ENCODE data around the gene ARHGAP6.
"Not testable (repeated sequence)": the region's sequence is repeated elsewhere in the genome, so short reads cannot be mapped to it uniquely, and the experiment has no call there.

The ARHGAP6 gene

GRCh38 chrX:11648705-11649519 is 16.8 kb downstream of the ARHGAP6 start:
- Histone ChIP-seq H3K27ac (ENCODE audit: low read depth, low read length) (no peak overlapping the region), H3K4me3 (ENCODE audit: low read depth in 1 of 5, low read length in 5 of 5) (no peak overlapping the region), H3K4me1 (ENCODE audit: control insufficient read depth in 5 of 5, insufficient read depth in 5 of 5, low read length in 5 of 5) (no peaks in the 10 kb centered on the region), H3K9ac (ENCODE audit: low read length in 5 of 5) (no peak overlapping the region), H3K36me3 (ENCODE audit: control insufficient read depth in 5 of 5, insufficient read depth in 5 of 5, low read length in 5 of 5) (no peaks in the 10 kb centered on the region), H3K9me3 (ENCODE audit: control insufficient read depth in 5 of 5, low read length in 5 of 5) (no peaks in the 10 kb centered on the region), H3K27me3 (ENCODE audit: control insufficient read depth in 5 of 5, insufficient read depth in 4 of 5, low read length in 5 of 5) (peaks cover 0 to 5% (median 0%) of the 10 kb centered on the region in 5 donors)

- no peaks in the 10 kb centered on the region for H3K36me3 ChIP-seq (ENCODE audit: control insufficient read depth in 5 of 5, insufficient read depth in 5 of 5, low read length in 5 of 5)
- no peak overlapping the region for H3K27ac ChIP-seq (ENCODE audit: low read depth, low read length)
- H3K27me3 ChIP-seq (ENCODE audit: control insufficient read depth in 5 of 5, insufficient read depth in 4 of 5, low read length in 5 of 5): peaks cover 0 to 5% (median 0%) of the 10 kb centered on the region in 5 donors
- H3K4me3 ChIP-seq (ENCODE audit: low read depth in 1 of 5, low read length in 5 of 5): no peak overlapping the region
- H3K9me3 ChIP-seq (ENCODE audit: control insufficient read depth in 5 of 5, low read length in 5 of 5): no peaks in the 10 kb centered on the region
- H3K9ac ChIP-seq (ENCODE audit: low read length in 5 of 5): no peak overlapping the region
- no peaks in the 10 kb centered on the region for H3K4me1 ChIP-seq (ENCODE audit: control insufficient read depth in 5 of 5, insufficient read depth in 5 of 5, low read length in 5 of 5)
These were observed 18.6 kb downstream of the ARHGAP6 start for GRCh38 chrX:11647138-11647537.

- Histone ChIP-seq H3K36me3 (ENCODE audit: control insufficient read depth in 5 of 5, insufficient read depth in 5 of 5, low read length in 5 of 5) (no peaks in the 10 kb centered on the region), H3K27ac (ENCODE audit: low read depth, low read length) (no peak overlapping the region), H3K27me3 (ENCODE audit: control insufficient read depth in 5 of 5, insufficient read depth in 4 of 5, low read length in 5 of 5) (peaks cover 0 to 10% (median 0%) of the 10 kb centered on the region in 5 donors), H3K9ac (ENCODE audit: low read length in 5 of 5) (no peak overlapping the region), H3K9me3 (ENCODE audit: control insufficient read depth in 5 of 5, low read length in 5 of 5) (no peaks in the 10 kb centered on the region), H3K4me3 (ENCODE audit: low read depth in 1 of 5, low read length in 5 of 5) (no peak overlapping the region), H3K4me1 (ENCODE audit: control insufficient read depth in 5 of 5, insufficient read depth in 5 of 5, low read length in 5 of 5) (no peaks in the 10 kb centered on the region)
These were observed 24.2 kb downstream of the ARHGAP6 start for GRCh38 chrX:11641349-11642065.

- Histone ChIP-seq H3K27me3 (ENCODE audit: control insufficient read depth in 5 of 5, insufficient read depth in 4 of 5, low read length in 5 of 5) (peaks cover 0 to 10% (median 0%) of the 10 kb centered on the region in 5 donors), H3K4me3 (ENCODE audit: low read depth in 1 of 5, low read length in 5 of 5) (no peak overlapping the region), H3K4me1 (ENCODE audit: control insufficient read depth in 5 of 5, insufficient read depth in 5 of 5, low read length in 5 of 5) (no peaks in the 10 kb centered on the region), H3K9ac (ENCODE audit: low read length in 5 of 5) (no peak overlapping the region), H3K9me3 (ENCODE audit: control insufficient read depth in 5 of 5, low read length in 5 of 5) (no peaks in the 10 kb centered on the region), H3K27ac (ENCODE audit: low read depth, low read length) (no peak overlapping the region), H3K36me3 (ENCODE audit: control insufficient read depth in 5 of 5, insufficient read depth in 5 of 5, low read length in 5 of 5) (no peaks in the 10 kb centered on the region)
These were observed 25.6 kb downstream of the ARHGAP6 start for GRCh38 chrX:11640089-11640488.

GRCh38 chrX:11632732-11633131 is 33.0 kb downstream of the ARHGAP6 start:
- peaks cover 0 to under 1% (median 0%) of the 10 kb centered on the region in 5 donors for H3K9me3 ChIP-seq (ENCODE audit: control insufficient read depth in 5 of 5, low read length in 5 of 5)
- peaks cover 0 to 8% (median 6%) of the 10 kb centered on the region in 5 donors for H3K27me3 ChIP-seq (ENCODE audit: control insufficient read depth in 5 of 5, insufficient read depth in 4 of 5, low read length in 5 of 5)
- H3K4me1 ChIP-seq (ENCODE audit: control insufficient read depth in 5 of 5, insufficient read depth in 5 of 5, low read length in 5 of 5): no peaks in the 10 kb centered on the region
- H3K36me3 ChIP-seq (ENCODE audit: control insufficient read depth in 5 of 5, insufficient read depth in 5 of 5, low read length in 5 of 5): no peaks in the 10 kb centered on the region
- no peak overlapping the region for H3K27ac ChIP-seq (ENCODE audit: low read depth, low read length)
- H3K9ac ChIP-seq (ENCODE audit: low read length in 5 of 5): no peak overlapping the region
- H3K4me3 ChIP-seq (ENCODE audit: low read depth in 1 of 5, low read length in 5 of 5): no peak overlapping the region

- Histone ChIP-seq H3K27me3 (ENCODE audit: control insufficient read depth in 5 of 5, insufficient read depth in 4 of 5, low read length in 5 of 5) (peaks cover 0 to 8% (median 6%) of the 10 kb centered on the region in 5 donors), H3K4me3 (ENCODE audit: low read depth in 1 of 5, low read length in 5 of 5) (no peak overlapping the region), H3K4me1 (ENCODE audit: control insufficient read depth in 5 of 5, insufficient read depth in 5 of 5, low read length in 5 of 5) (no peaks in the 10 kb centered on the region), H3K36me3 (ENCODE audit: control insufficient read depth in 5 of 5, insufficient read depth in 5 of 5, low read length in 5 of 5) (no peaks in the 10 kb centered on the region), H3K9ac (ENCODE audit: low read length in 5 of 5) (no peak overlapping the region), H3K27ac (ENCODE audit: low read depth, low read length) (no peak overlapping the region), H3K9me3 (ENCODE audit: control insufficient read depth in 5 of 5, low read length in 5 of 5) (peaks cover 0 to 11% (median 6%) of the 10 kb centered on the region in 5 donors)
These were observed 36.0 kb downstream of the ARHGAP6 start for GRCh38 chrX:11629593-11630211.

- no peak overlapping the region for H3K9ac ChIP-seq (ENCODE audit: low read length in 5 of 5)
- peaks cover 0 to 11% (median 6%) of the 10 kb centered on the region in 5 donors for H3K9me3 ChIP-seq (ENCODE audit: control insufficient read depth in 5 of 5, low read length in 5 of 5)
- H3K27me3 ChIP-seq (ENCODE audit: control insufficient read depth in 5 of 5, insufficient read depth in 4 of 5, low read length in 5 of 5): peaks cover 0 to 6% (median 1%) of the 10 kb centered on the region in 5 donors
- H3K27ac ChIP-seq (ENCODE audit: low read depth, low read length): no peak overlapping the region
- H3K4me3 ChIP-seq (ENCODE audit: low read depth in 1 of 5, low read length in 5 of 5): no peak overlapping the region
- no peaks in the 10 kb centered on the region for H3K4me1 ChIP-seq (ENCODE audit: control insufficient read depth in 5 of 5, insufficient read depth in 5 of 5, low read length in 5 of 5)
- no peaks in the 10 kb centered on the region for H3K36me3 ChIP-seq (ENCODE audit: control insufficient read depth in 5 of 5, insufficient read depth in 5 of 5, low read length in 5 of 5)
These were observed 37.3 kb downstream of the ARHGAP6 start for GRCh38 chrX:11628399-11628798.

- Histone ChIP-seq H3K9ac (ENCODE audit: low read length in 5 of 5) (no peak overlapping the region), H3K27me3 (ENCODE audit: control insufficient read depth in 5 of 5, insufficient read depth in 4 of 5, low read length in 5 of 5) (no peaks in the 10 kb centered on the region), H3K4me1 (ENCODE audit: control insufficient read depth in 5 of 5, insufficient read depth in 5 of 5, low read length in 5 of 5) (no peaks in the 10 kb centered on the region), H3K4me3 (ENCODE audit: low read depth in 1 of 5, low read length in 5 of 5) (no peak overlapping the region), H3K27ac (ENCODE audit: low read depth, low read length) (no peak overlapping the region), H3K36me3 (ENCODE audit: control insufficient read depth in 5 of 5, insufficient read depth in 5 of 5, low read length in 5 of 5) (no peaks in the 10 kb centered on the region), H3K9me3 (ENCODE audit: control insufficient read depth in 5 of 5, low read length in 5 of 5) (peaks cover 0 to 11% (median 6%) of the 10 kb centered on the region in 5 donors)
These were observed 39.4 kb downstream of the ARHGAP6 start for GRCh38 chrX:11626351-11626750.

- Histone ChIP-seq H3K4me1 (ENCODE audit: control insufficient read depth in 5 of 5, insufficient read depth in 5 of 5, low read length in 5 of 5) (no peaks in the 10 kb centered on the region), H3K27me3 (ENCODE audit: control insufficient read depth in 5 of 5, insufficient read depth in 4 of 5, low read length in 5 of 5) (peaks cover 0 to 4% (median 0%) of the 10 kb centered on the region in 5 donors), H3K36me3 (ENCODE audit: control insufficient read depth in 5 of 5, insufficient read depth in 5 of 5, low read length in 5 of 5) (no peaks in the 10 kb centered on the region), H3K4me3 (ENCODE audit: low read depth in 1 of 5, low read length in 5 of 5) (no peak overlapping the region), H3K9ac (ENCODE audit: low read length in 5 of 5) (no peak overlapping the region), H3K9me3 (ENCODE audit: control insufficient read depth in 5 of 5, low read length in 5 of 5) (peaks cover 0 to 3% (median 0%) of the 10 kb centered on the region in 5 donors), H3K27ac (ENCODE audit: low read depth, low read length) (no peak overlapping the region)
These were observed 46.3 kb downstream of the ARHGAP6 start for GRCh38 chrX:11619441-11619840.

GRCh38 chrX:11614253-11614652 is 51.5 kb downstream of the ARHGAP6 start:
- not testable (repeated sequence) for H3K36me3 ChIP-seq (ENCODE audit: control insufficient read depth in 5 of 5, insufficient read depth in 5 of 5, low read length in 5 of 5); H3K27ac ChIP-seq (ENCODE audit: low read depth, low read length); H3K4me3 ChIP-seq (ENCODE audit: low read depth in 1 of 5, low read length in 5 of 5); H3K27me3 ChIP-seq (ENCODE audit: control insufficient read depth in 5 of 5, insufficient read depth in 4 of 5, low read length in 5 of 5); H3K9ac ChIP-seq (ENCODE audit: low read length in 5 of 5); H3K4me1 ChIP-seq (ENCODE audit: control insufficient read depth in 5 of 5, insufficient read depth in 5 of 5, low read length in 5 of 5); H3K9me3 ChIP-seq (ENCODE audit: control insufficient read depth in 5 of 5, low read length in 5 of 5)
